ENCODE results near the gene IL32. TPM values are rescaled to one million over a fixed set of nuclear protein-coding genes. Genes with fewer than 3 reads are reported as not detected.
A peak's percentile ranks its signal among the peaks of the same experiment; 100 is the strongest.

The IL32 gene
- total RNA-seq, 2 donors from 2014 or later: 2.0 to 4.0 TPM

DNA sequence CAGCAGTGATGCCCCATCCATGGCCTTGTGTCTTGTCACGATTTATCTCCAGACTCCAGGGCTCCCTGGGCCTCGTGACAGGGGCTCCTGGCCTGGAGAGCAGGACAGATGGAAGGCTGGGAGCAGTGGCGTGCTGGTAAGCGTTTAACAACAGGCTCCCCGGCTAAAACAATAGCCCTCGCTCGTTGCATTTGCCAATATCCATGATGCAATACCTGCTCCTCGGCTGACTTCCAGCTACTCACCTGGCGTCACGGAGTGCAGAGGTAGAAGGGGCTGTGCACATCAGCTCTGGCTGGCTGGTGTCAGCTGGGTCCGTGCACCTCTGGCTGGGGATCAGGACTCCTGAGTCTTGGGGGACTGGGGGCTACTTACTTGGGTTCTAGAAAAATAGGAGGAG lies 27.2 kb upstream of the IL32 start:
- no peak overlapping the region for H3K27ac Mint-ChIP-seq
- Histone ChIP-seq H3K9me3 (ENCODE audit: control insufficient read depth, low read length) (no peaks in the 10 kb centered on the region), H3K9ac (ENCODE audit: extremely low read depth, low read length, poor library complexity, severe bottlenecking) (no peak overlapping the region), H3K36me3 (ENCODE audit: control insufficient read depth, insufficient read depth, low read length) (no peaks in the 10 kb centered on the region), H3K4me3 (ENCODE audit: low read length) (no peak overlapping the region), H3K27me3 (ENCODE audit: control insufficient read depth, insufficient read depth, low read length, poor library complexity, severe bottlenecking) (peaks cover 66% of the 10 kb centered on the region), H3K27ac (ENCODE audit: low read depth, low read length) (no peak overlapping the region), H3K4me1 (ENCODE audit: control insufficient read depth, insufficient read depth, low read length) (no peaks in the 10 kb centered on the region)
- peaks cover 2% of the 10 kb centered on the region for H3K36me3 Mint-ChIP-seq (ENCODE audit: low read depth)
- WGBS, 2 experiments (ENCODE audit: insufficient coverage in 1 of 2, insufficient read length in 1 of 2): 78 to 79% methylated on average over 11 of the region's 11 CpGs
- no peaks in the 10 kb centered on the region for H3K9me3 Mint-ChIP-seq
- peaks cover 49% of the 10 kb centered on the region for H3K27me3 Mint-ChIP-seq (ENCODE audit: insufficient read depth)
- H3K4me3 Mint-ChIP-seq: no peak overlapping the region
- H3K4me1 Mint-ChIP-seq: no peaks in the 10 kb centered on the region
- DNase-seq: peak; percentile 75
- TF ChIP-seq, protein P1, sequence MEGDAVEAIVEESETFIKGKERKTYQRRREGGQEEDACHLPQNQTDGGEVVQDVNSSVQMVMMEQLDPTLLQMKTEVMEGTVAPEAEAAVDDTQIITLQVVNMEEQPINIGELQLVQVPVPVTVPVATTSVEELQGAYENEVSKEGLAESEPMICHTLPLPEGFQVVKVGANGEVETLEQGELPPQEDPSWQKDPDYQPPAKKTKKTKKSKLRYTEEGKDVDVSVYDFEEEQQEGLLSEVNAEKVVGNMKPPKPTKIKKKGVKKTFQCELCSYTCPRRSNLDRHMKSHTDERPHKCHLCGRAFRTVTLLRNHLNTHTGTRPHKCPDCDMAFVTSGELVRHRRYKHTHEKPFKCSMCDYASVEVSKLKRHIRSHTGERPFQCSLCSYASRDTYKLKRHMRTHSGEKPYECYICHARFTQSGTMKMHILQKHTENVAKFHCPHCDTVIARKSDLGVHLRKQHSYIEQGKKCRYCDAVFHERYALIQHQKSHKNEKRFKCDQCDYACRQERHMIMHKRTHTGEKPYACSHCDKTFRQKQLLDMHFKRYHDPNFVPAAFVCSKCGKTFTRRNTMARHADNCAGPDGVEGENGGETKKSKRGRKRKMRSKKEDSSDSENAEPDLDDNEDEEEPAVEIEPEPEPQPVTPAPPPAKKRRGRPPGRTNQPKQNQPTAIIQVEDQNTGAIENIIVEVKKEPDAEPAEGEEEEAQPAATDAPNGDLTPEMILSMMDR (conservative IDR thresholded peaks at IDR 0.05): no peak

DNA sequence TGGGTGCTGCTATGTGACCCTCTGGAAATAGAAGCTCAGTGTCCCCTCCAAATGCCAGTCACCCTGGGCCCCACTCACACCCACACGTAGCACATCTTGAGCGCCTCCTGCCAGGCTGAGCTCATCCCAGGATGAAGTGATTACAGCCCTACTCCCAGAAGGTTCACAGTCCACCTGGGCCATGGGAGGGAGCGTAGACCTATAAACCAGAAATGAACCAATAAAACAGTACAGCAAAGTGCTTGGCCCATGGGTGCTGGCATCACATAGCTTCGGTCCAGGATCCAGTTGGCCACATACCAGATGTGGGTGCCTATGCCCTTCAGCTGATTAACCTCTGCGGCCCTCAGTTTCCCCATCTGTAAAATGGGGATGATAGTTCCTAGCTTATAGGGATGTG lies 26.5 kb upstream of the IL32 start:
- TF ChIP-seq, protein P1 (conservative IDR thresholded peaks at IDR 0.05): no peak
- Mint-ChIP-seq H3K27ac (no peak overlapping the region), H3K4me1 (no peaks in the 10 kb centered on the region), H3K27me3 (ENCODE audit: insufficient read depth) (peaks cover 49% of the 10 kb centered on the region), H3K4me3 (no peak overlapping the region), H3K36me3 (ENCODE audit: low read depth) (peaks cover 2% of the 10 kb centered on the region), H3K9me3 (no peaks in the 10 kb centered on the region)
- Histone ChIP-seq H3K27ac (ENCODE audit: low read depth, low read length) (no peak overlapping the region), H3K9ac (ENCODE audit: extremely low read depth, low read length, poor library complexity, severe bottlenecking) (no peak overlapping the region), H3K9me3 (ENCODE audit: control insufficient read depth, low read length) (no peaks in the 10 kb centered on the region), H3K36me3 (ENCODE audit: control insufficient read depth, insufficient read depth, low read length) (no peaks in the 10 kb centered on the region), H3K4me1 (ENCODE audit: control insufficient read depth, insufficient read depth, low read length) (no peaks in the 10 kb centered on the region), H3K27me3 (ENCODE audit: control insufficient read depth, insufficient read depth, low read length, poor library complexity, severe bottlenecking) (peaks cover 66% of the 10 kb centered on the region), H3K4me3 (ENCODE audit: low read length) (no peak overlapping the region)
- 82 to 93% methylated on average over 2 to 5 of the region's 5 CpGs for WGBS, 2 experiments (ENCODE audit: insufficient coverage in 1 of 2, insufficient read length in 1 of 2)
- DNase-seq: no peak

DNA sequence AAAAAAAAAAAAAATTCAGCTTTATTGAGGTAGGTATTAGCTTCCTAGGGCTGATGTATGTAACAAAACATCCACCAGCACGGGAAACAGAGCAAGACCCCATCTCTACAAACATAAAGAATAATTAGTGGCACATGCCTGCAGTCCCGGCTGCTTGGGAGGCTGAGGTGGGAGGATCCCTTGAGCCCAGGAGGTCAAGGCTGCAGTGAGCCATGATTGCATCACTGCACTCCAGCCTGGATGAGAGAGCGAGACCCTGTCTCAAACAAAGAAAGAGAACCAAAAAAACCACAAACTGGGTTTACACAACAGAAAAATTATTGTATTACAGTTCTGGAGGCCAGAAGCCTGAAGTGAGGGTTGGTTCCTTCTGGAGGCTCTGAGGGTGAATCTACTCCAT lies 23.1 kb upstream of the IL32 start:
- Histone ChIP-seq H3K4me1 (ENCODE audit: control insufficient read depth, insufficient read depth, low read length) (no peaks in the 10 kb centered on the region), H3K9me3 (ENCODE audit: control insufficient read depth, low read length) (no peaks in the 10 kb centered on the region), H3K36me3 (ENCODE audit: control insufficient read depth, insufficient read depth, low read length) (no peaks in the 10 kb centered on the region), H3K27me3 (ENCODE audit: control insufficient read depth, insufficient read depth, low read length, poor library complexity, severe bottlenecking) (peaks cover 65% of the 10 kb centered on the region), H3K4me3 (ENCODE audit: low read length) (no peak overlapping the region), H3K9ac (ENCODE audit: extremely low read depth, low read length, poor library complexity, severe bottlenecking) (no peak overlapping the region), H3K27ac (ENCODE audit: low read depth, low read length) (no peak overlapping the region)
- H3K27ac Mint-ChIP-seq: no peak overlapping the region
- peaks cover 50% of the 10 kb centered on the region for H3K27me3 Mint-ChIP-seq (ENCODE audit: insufficient read depth)
- H3K4me3 Mint-ChIP-seq: no peak overlapping the region
- no peaks in the 10 kb centered on the region for H3K36me3 Mint-ChIP-seq (ENCODE audit: low read depth)
- peaks cover 4% of the 10 kb centered on the region for H3K4me1 Mint-ChIP-seq
- no peaks in the 10 kb centered on the region for H3K9me3 Mint-ChIP-seq
- DNase-seq: no peak
- TF ChIP-seq, protein P1 (conservative IDR thresholded peaks at IDR 0.05): no peak
- 95 to 100% methylated on average over 1 to 2 of the region's 3 CpGs for WGBS, 2 experiments (ENCODE audit: insufficient coverage in 1 of 2, insufficient read length in 1 of 2)

Data from endodermal cell (in vitro differentiated cells).